H1 (cell line): ENCODE measurements around the gene GATA5. TPM values are rescaled to one million over a fixed set of nuclear protein-coding genes. Genes with fewer than 3 reads are reported as not detected.

Source experiments
- CTCF ChIA-PET: fragments of 300-600 bp; sonication (Branson Sonifier 250); formaldehyde crosslinking; loops from one replicate; lab custom pipeline; 2021; ENCODE audit not compliant: partially characterized antibody; lab: Charles Lee
- POLR2A ChIA-PET: fragments of 300-600 bp; sonication (Branson Sonifier 250); formaldehyde crosslinking; loops from one replicate; lab custom pipeline; 2021; ENCODE audit warnings: inconsistent platforms; ENCODE audit not compliant: partially characterized antibody; lab: Charles Lee
- DNase-seq, 2 experiments: peaks; one replicate each; pipeline versions ENCODE4 v3.0.0 to v3.0.0-alpha.2; 2010 to 2022; ENCODE audit warnings: low spot score in 2 of 2, low read depth in 1 of 2, mixed read lengths in 1 of 2
- FAIRE-seq: peaks from 2 replicates; lab custom pipeline; 2011; peaks lifted over from hg19 to GRCh38; lab: Jason Lieb, UNC
- H2AFZ ChIP-seq: 2 replicates; pipeline ENCODE4 v1.8.1; 2012; ENCODE audit warnings: low read length, inconsistent platforms
- H2AK5ac ChIP-seq: 2 replicates; pipeline ENCODE4 v1.6.1; 2013; ENCODE audit warnings: low read depth, low read length
- H2BK120ac ChIP-seq: replicated peaks from 2 replicates; pipeline ENCODE3; 2013; ENCODE audit warnings: low read depth, low read length, inconsistent platforms
- H2BK12ac ChIP-seq: 2 replicates; pipeline ENCODE4 v1.6.1; 2013; ENCODE audit warnings: low read depth, low read length
- H2BK15ac ChIP-seq: 2 replicates; pipeline ENCODE4 v1.6.1; 2013; ENCODE audit warnings: low read length
- H2BK20ac ChIP-seq: 2 replicates; pipeline ENCODE4 v1.6.1; 2013; ENCODE audit warnings: low read length
- H2BK5ac ChIP-seq: 2 replicates; pipeline ENCODE4 v1.6.1; 2013; ENCODE audit warnings: low read depth, low read length
- H3K14ac ChIP-seq: 2 replicates; pipeline ENCODE4 v1.6.1; 2013; ENCODE audit warnings: inconsistent platforms; ENCODE audit not compliant: insufficient read length
- H3K18ac ChIP-seq: 2 replicates; pipeline ENCODE4 v1.6.1; 2013; ENCODE audit warnings: low read length; ENCODE audit errors: extremely low read depth
- H3K23ac ChIP-seq: 2 replicates; pipeline ENCODE4 v1.6.1; 2013; ENCODE audit warnings: inconsistent platforms; ENCODE audit not compliant: insufficient read length
- H3K23me2 ChIP-seq: 2 replicates; pipeline ENCODE4 v1.6.1; 2013; ENCODE audit warnings: low read depth, low read length
- H3K27ac ChIP-seq: 2 replicates; pipeline ENCODE4 v1.6.1; 2011; ENCODE audit warnings: low read depth, low read length, inconsistent platforms
- H3K27me3 ChIP-seq, 4 experiments: replicated peaks in 1 of 4; 1 replicate in 1 of 4; 2 replicates in 3 of 4; pipeline versions ENCODE4 v1.6.1 to v1.8.1; 2011 to 2013; ENCODE audit warnings: low read length in 3 of 4, mild to moderate bottlenecking in 3 of 4, inconsistent platforms in 2 of 4, mixed read lengths in 2 of 4, moderate library complexity in 1 of 4; ENCODE audit not compliant: control insufficient read depth in 3 of 4, insufficient read depth in 3 of 4; ENCODE audit errors: extremely low read depth in 1 of 4
- H3K36me3 ChIP-seq, 4 experiments: 2 replicates each; pipeline versions ENCODE4 v1.6.1 to v1.8.1; 2011 to 2013; ENCODE audit warnings: mild to moderate bottlenecking in 4 of 4, low read length in 3 of 4, moderate library complexity in 2 of 4, control low read depth in 1 of 4, inconsistent platforms in 1 of 4; ENCODE audit not compliant: insufficient read depth in 4 of 4, control insufficient read depth in 2 of 4
- H3K4ac ChIP-seq: replicated peaks from 2 replicates; pipeline ENCODE3; 2013; ENCODE audit warnings: low read length, low read depth, mixed read lengths, inconsistent platforms; ENCODE audit not compliant: insufficient read length
- H3K4me1 ChIP-seq, 4 experiments: replicated peaks in 1 of 4; 1 replicate in 1 of 4; 2 replicates in 3 of 4; pipeline versions ENCODE4 v1.6.1 to v1.8.1; 2011 to 2013; ENCODE audit warnings: low read length in 3 of 4, inconsistent platforms in 2 of 4, mixed read lengths in 1 of 4; ENCODE audit not compliant: insufficient read depth in 4 of 4, control insufficient read depth in 3 of 4
- H3K4me2 ChIP-seq, 2 experiments: 2 replicates each; pipeline versions ENCODE4 v1.6.1 to v1.8.1; 2011 to 2013; ENCODE audit warnings: low read depth in 2 of 2, low read length in 2 of 2, control low read depth in 1 of 2, inconsistent platforms in 1 of 2, mild to moderate bottlenecking in 1 of 2; ENCODE audit not compliant: insufficient read depth in 1 of 2
- H3K4me3 ChIP-seq, 4 experiments: fragments of 200-600, 300-600 bp in 1 of 4; sonication (generic), shearing (Covaris generic), sonication (Bioruptor Twin) in 1 of 4; 2 replicates each; pipeline versions ENCODE4 v1.5.1 to v1.8.1; 2011 to 2016; ENCODE audit warnings: low read length in 4 of 4, low read depth in 3 of 4, control low read depth in 2 of 4, inconsistent platforms in 2 of 4, mild to moderate bottlenecking in 2 of 4, mixed read lengths in 1 of 4, moderate library complexity in 1 of 4; ENCODE audit not compliant: insufficient read depth in 2 of 4; ENCODE audit errors: extremely low read depth in 1 of 4
- H3K56ac ChIP-seq: replicated peaks from 2 replicates; pipeline ENCODE3; 2013; ENCODE audit warnings: low read depth, mild to moderate bottlenecking, mixed read lengths, low read length, inconsistent platforms; ENCODE audit not compliant: insufficient read length
- H3K79me1 ChIP-seq: 2 replicates; pipeline ENCODE4 v1.6.1; 2013; ENCODE audit warnings: low read depth, low read length, control low read depth
- H3K79me2 ChIP-seq, 2 experiments: 2 replicates each; pipeline versions ENCODE4 v1.6.1 to v1.8.1; 2012 to 2013; ENCODE audit warnings: low read length in 2 of 2, mild to moderate bottlenecking in 2 of 2, inconsistent platforms in 1 of 2; ENCODE audit not compliant: insufficient read depth in 2 of 2, control insufficient read depth in 1 of 2
- H3K9ac ChIP-seq, 4 experiments: replicated peaks in 1 of 4; 1 replicate in 1 of 4; 2 replicates in 3 of 4; pipeline versions ENCODE4 v1.6.1 to v1.8.1; 2011 to 2013; ENCODE audit warnings: low read depth in 3 of 4, low read length in 3 of 4, control low read depth in 2 of 4, mild to moderate bottlenecking in 2 of 4, moderate library complexity in 2 of 4, inconsistent platforms in 1 of 4; ENCODE audit errors: extremely low read depth in 1 of 4
- H3K9me3 ChIP-seq, 2 experiments: 2 replicates each; pipeline versions ENCODE4 v1.6.1 to v1.8.1; 2012 to 2013; ENCODE audit warnings: mild to moderate bottlenecking in 2 of 2, moderate library complexity in 2 of 2, control low read depth in 1 of 2, inconsistent platforms in 1 of 2, low read depth in 1 of 2, low read length in 1 of 2, mixed read lengths in 1 of 2; ENCODE audit not compliant: insufficient read depth in 2 of 2
- H4K20me1 ChIP-seq, 2 experiments: replicated peaks in 1 of 2; 2 replicates each; pipeline versions ENCODE3 to v1.8.1; 2011 to 2013; ENCODE audit warnings: inconsistent platforms in 2 of 2, low read length in 2 of 2, mild to moderate bottlenecking in 1 of 2; ENCODE audit not compliant: insufficient read depth in 2 of 2, control insufficient read depth in 1 of 2
- H4K5ac ChIP-seq: 2 replicates; pipeline ENCODE4 v1.6.1; 2013; ENCODE audit warnings: low read length, low read depth, mixed read lengths, inconsistent platforms; ENCODE audit not compliant: insufficient read length
- H4K8ac ChIP-seq: 2 replicates; pipeline ENCODE4 v1.8.0; 2013; ENCODE audit warnings: mild to moderate bottlenecking, moderate library complexity, low read length, inconsistent platforms; ENCODE audit not compliant: insufficient read depth; ENCODE audit errors: extremely low read depth
- H4K91ac ChIP-seq: replicated peaks from 2 replicates; pipeline ENCODE3; 2013; ENCODE audit warnings: low read length, mixed read lengths, inconsistent platforms; ENCODE audit not compliant: insufficient read length
- BACH1 ChIP-seq: IDR thresholded peaks from 2 replicates; pipeline ENCODE4 v1.6.1; 2012; ENCODE audit warnings: low read length, improper control_type of control experiment
- CTBP2 ChIP-seq: IDR thresholded peaks from 2 replicates; pipeline ENCODE4 v1.7.0; 2011; ENCODE audit warnings: borderline replicate concordance, mild to moderate bottlenecking, moderate library complexity, mixed read lengths, low read length; ENCODE audit not compliant: insufficient read depth, insufficient read length
- EP300 ChIP-seq, 2 experiments: IDR thresholded peaks; 1 replicate in 1 of 2; 2 replicates in 1 of 2; pipeline ENCODE4 v1.6.1; 2011 to 2012; ENCODE audit warnings: low read depth in 2 of 2, low read length in 2 of 2, mild to moderate bottlenecking in 2 of 2, borderline replicate concordance in 1 of 2, inconsistent platforms in 1 of 2, moderate library complexity in 1 of 2
- GTF2F1 ChIP-seq: IDR thresholded peaks from 2 replicates; pipeline ENCODE4 v1.6.1; 2012; ENCODE audit warnings: low read depth, low read length, improper control_type of control experiment, borderline replicate concordance
- RNF2 ChIP-seq: fragments of 200-900, 300-1000 bp; sonication (generic); IDR thresholded peaks from 2 replicates; pipeline ENCODE4 v1.7.1; 2016; ENCODE audit warnings: borderline replicate concordance, low read depth, mild to moderate bottlenecking, antibody characterized with exemption, low read length; ENCODE audit not compliant: poor library complexity, severe bottlenecking; ENCODE audit errors: missing control alignments
- YY1 ChIP-seq: IDR thresholded peaks from 2 replicates; pipeline ENCODE4 v1.6.1; 2011; ENCODE audit warnings: low read depth, mild to moderate bottlenecking, low read length
- WGBS, 2 experiments: shearing (Covaris generic) in 1 of 2; methylation state at CpG; one replicate each; pipeline versions ENCODE4 v1.1.6 to v1.1.7; 2013 to 2015; ENCODE audit warnings: low lambda C conversion rate in 2 of 2, mixed read lengths in 2 of 2, inconsistent platforms in 1 of 2, low coverage in 1 of 2, missing lambda C conversion rate in 1 of 2; ENCODE audit not compliant: insufficient replicate concordance in 2 of 2, insufficient coverage in 1 of 2, insufficient read length in 1 of 2; ENCODE audit errors: extremely low coverage in 1 of 2, missing lambda C conversion rate in 1 of 2; 5-methylcytosine and 5-hydroxymethylcytosine counted together
- polyA plus RNA-seq, 7 experiments: library from polyadenylated mRNA; depleted of rRNA in 3 of 7; stranded (reverse) in 5 of 7; unstranded in 2 of 7; fragments of >200 nt in 5 of 7; fragments of 200-250 nt in 2 of 7; gene quantifications; 1 replicate in 5 of 7; 2 replicates in 1 of 7; 4 replicates in 1 of 7; pipeline versions ENCODE4 v1.2.1 to v1.2.3, GENCODE V29; 2011 to 2013; ENCODE audit warnings: missing spikeins in 2 of 7, mixed read lengths in 2 of 7
- total RNA-seq: library from RNA; stranded (reverse); fragmentation: NEBNext Ultra II Directional; extraction: Animal tissue kit (Norgen Biotek cat#: 25700); gene quantifications from 2 replicates; pipeline ENCODE4 v1.2.1, GENCODE V29; 2021

GATA5 gene
- total and polyA plus RNA-seq, 2 of the 8 experiments (the other 6 are each of a cell fraction or from before 2014, with no cell fraction given): 0.08 to 0.11 TPM

GRCh38 chr20:62470459-62470858, 5.3 kb downstream of the GATA5 start:
- no peak overlapping the region for H3K23ac ChIP-seq
- no peak overlapping the region for H3K14ac ChIP-seq
- H3K9ac ChIP-seq: no peak overlapping the region
- H2BK120ac ChIP-seq: no peak overlapping the region
- ChIA-PET CTCF (interaction anchor here (0.7 to 1.5 kb wide), 7 partner anchors 9 to 193 kb away, joined by 3 to 7 read pairs (median 4); no protein-coding TSS in a partner anchor), POLR2A (interaction anchor here (2.1 kb wide), 1 partner anchor 10 kb away, joined by 5 read pairs; no protein-coding TSS in a partner anchor)
- H3K56ac ChIP-seq: no peak overlapping the region
- H3K27ac ChIP-seq: no peak overlapping the region
- H4K91ac ChIP-seq: no peak overlapping the region
- 0 out of 2 replicates have a peak overlapping the region, but pooled peaks have one; percentile 42 for H4K8ac ChIP-seq
- peaks cover 0 to 12% (median 6%) of the 10 kb centered on the region in 4 experiments; a peak in 6 of 7 replicates for H3K4me1 ChIP-seq
- FAIRE-seq (no peak), DNase-seq (no peak)
- H2BK15ac ChIP-seq: no peak overlapping the region
- no peak overlapping the region for H2AK5ac ChIP-seq
- no peak overlapping the region for H4K5ac ChIP-seq
- 95% methylated on average over 12 of the region's 12 CpGs; no CpG with 5 or more reads in 1 of the 2 experiments for WGBS, 2 experiments
- peak overlapping the region; percentile 60; the same call in 1 of the 2 replicates for H2BK5ac ChIP-seq
- no peak overlapping the region for H3K4me2 ChIP-seq
- 0 out of 2 replicates have a peak overlapping the region, but pooled peaks have one; percentile 17 for H2BK12ac ChIP-seq
- peaks cover 22 to 34% (median 30%) of the 10 kb centered on the region in 4 experiments for H3K27me3 ChIP-seq
- peaks cover 11% of the 10 kb centered on the region; the same call in 1 of the 2 replicates for H3K23me2 ChIP-seq
- no peaks in the 10 kb centered on the region for H3K9me3 ChIP-seq
- H3K79me2 ChIP-seq: no peaks in the 10 kb centered on the region
- H3K79me1 ChIP-seq: no peaks in the 10 kb centered on the region
- H2BK20ac ChIP-seq: no peak overlapping the region
- no peak overlapping the region for H3K4me3 ChIP-seq
- H2AFZ ChIP-seq: no peak overlapping the region
- peaks cover 0 to 3% of the 10 kb centered on the region in 2 experiments for H4K20me1 ChIP-seq
- H3K4ac ChIP-seq: no peak overlapping the region
- no peak overlapping the region; the same call in 1 of the 2 replicates for H3K18ac ChIP-seq
- H3K36me3 ChIP-seq: peaks cover 0 to 7% (median 0%) of the 10 kb centered on the region in 4 experiments; a peak in 1 of 8 replicates
- TF ChIP-seq EP300 (IDR thresholded peaks at IDR 0.05; ENCODE audit: borderline replicate concordance in 1 of 2, low read depth in 2 of 2, low read length in 2 of 2): no peak
- TF ChIP-seq GTF2F1: no peak
- TF ChIP-seq BACH1: no peak
- TF ChIP-seq YY1: no peak
- no peak for TF ChIP-seq RNF2
- TF ChIP-seq CTBP2: no peak
